Bronchial epithelial cell (primary cell): ENCODE results near the gene ANKRD63. TPM values are rescaled to one million over a fixed set of nuclear protein-coding genes. Genes with fewer than 3 reads are reported as not detected.
A peak's percentile ranks its signal among the peaks of the same experiment; 100 is the strongest.

Experiments used
- DNase-seq: peaks from one replicate; pipeline ENCODE4 v3.0.0-alpha.2; 2010; ENCODE audit warnings: low read depth
- FAIRE-seq: peaks from 2 replicates; lab custom pipeline; 2011; peaks lifted over from hg19 to GRCh38; lab: Jason Lieb, UNC
- H3K27me3 ChIP-seq: 2 replicates; pipeline ENCODE4 v1.5.1; 2011; ENCODE audit warnings: low read length; ENCODE audit not compliant: control insufficient read depth, insufficient read depth
- H3K36me3 ChIP-seq: 2 replicates; pipeline ENCODE4 v1.5.1; 2011; ENCODE audit warnings: low read length; ENCODE audit not compliant: control insufficient read depth, insufficient read depth
- H3K4me3 ChIP-seq: 2 replicates; pipeline ENCODE4 v1.5.1; 2011; ENCODE audit warnings: mild to moderate bottlenecking, low read depth, low read length, control low read depth
- total RNA-seq: library from RNA; depleted of rRNA; stranded (reverse); fragments of >200 nt; gene quantifications from 2 replicates; pipeline ENCODE4 v1.2.1, GENCODE V29; 2014
- TF ChIP-seq, protein P1 (sequence below): IDR thresholded peaks from 2 replicates; pipeline ENCODE4 v1.5.1; 2011; ENCODE audit warnings: mild to moderate bottlenecking, moderate library complexity, low read length, control low read depth, inconsistent platforms; ENCODE audit not compliant: insufficient read depth, severe bottlenecking

ANKRD63 gene
- total RNA-seq, 1 donor from 2014 or later = not detected

DNA sequence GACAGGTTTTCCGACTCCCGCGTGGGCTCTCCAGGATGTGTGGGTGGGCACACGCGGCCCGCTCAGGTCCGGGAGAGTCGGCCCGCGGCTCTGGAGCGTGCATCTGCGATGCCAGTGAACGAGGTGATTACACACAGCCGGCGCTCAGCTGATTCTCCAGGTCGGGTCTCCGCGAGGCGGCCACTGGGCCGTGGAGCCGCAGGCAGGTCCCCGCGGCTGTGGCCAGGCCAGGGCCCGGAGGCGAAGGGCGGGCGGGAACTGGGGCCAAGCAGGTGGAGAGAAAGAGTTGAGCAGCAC lies 30.8 kb downstream of the ANKRD63 start:
- FAIRE-seq = no peak

DNA sequence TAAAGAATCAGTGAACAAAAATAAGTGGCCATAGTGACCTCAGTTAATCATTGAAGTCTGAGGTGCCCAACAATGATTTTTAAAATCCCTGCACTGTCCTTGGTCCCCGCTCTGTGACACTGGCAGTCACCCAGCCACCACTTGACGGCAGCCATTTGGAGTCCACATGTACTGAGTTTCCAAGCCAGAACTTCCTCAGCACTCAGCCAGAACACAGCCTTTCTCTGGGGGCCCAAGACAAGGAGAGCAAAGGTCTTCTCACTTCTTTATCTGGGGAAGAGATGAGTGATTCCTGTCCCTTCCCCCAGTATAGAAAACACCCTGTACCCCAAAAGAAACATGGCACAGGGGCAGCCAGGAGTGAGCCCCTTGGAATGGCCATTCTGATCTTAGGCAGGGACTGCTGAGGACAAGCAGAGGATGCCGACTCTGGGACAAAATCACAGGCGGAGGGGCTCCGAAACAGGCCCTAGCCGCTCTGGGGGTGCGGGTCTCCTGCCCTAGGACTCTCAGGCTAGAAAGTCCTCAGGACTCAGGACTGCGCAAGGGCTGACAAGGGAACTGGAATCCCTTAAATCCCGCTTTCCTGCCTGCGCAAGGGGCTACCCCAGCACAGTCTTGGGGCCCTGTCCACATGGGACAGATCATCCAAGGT lies 31.3 kb downstream of the ANKRD63 start:
- no peak for FAIRE-seq
- no peak for DNase-seq
- H3K27me3 ChIP-seq = no peaks in the 10 kb centered on the region
- TF ChIP-seq, protein P1, sequence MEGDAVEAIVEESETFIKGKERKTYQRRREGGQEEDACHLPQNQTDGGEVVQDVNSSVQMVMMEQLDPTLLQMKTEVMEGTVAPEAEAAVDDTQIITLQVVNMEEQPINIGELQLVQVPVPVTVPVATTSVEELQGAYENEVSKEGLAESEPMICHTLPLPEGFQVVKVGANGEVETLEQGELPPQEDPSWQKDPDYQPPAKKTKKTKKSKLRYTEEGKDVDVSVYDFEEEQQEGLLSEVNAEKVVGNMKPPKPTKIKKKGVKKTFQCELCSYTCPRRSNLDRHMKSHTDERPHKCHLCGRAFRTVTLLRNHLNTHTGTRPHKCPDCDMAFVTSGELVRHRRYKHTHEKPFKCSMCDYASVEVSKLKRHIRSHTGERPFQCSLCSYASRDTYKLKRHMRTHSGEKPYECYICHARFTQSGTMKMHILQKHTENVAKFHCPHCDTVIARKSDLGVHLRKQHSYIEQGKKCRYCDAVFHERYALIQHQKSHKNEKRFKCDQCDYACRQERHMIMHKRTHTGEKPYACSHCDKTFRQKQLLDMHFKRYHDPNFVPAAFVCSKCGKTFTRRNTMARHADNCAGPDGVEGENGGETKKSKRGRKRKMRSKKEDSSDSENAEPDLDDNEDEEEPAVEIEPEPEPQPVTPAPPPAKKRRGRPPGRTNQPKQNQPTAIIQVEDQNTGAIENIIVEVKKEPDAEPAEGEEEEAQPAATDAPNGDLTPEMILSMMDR = no peak
- no peak overlapping the region for H3K4me3 ChIP-seq
- H3K36me3 ChIP-seq = peaks cover 17% of the 10 kb centered on the region

More for the DNA sequence above, 30.8 kb downstream of the ANKRD63 start:
- Histone ChIP-seq H3K4me3 (peak overlapping the region; percentile 43), H3K27me3 (no peaks in the 10 kb centered on the region), H3K36me3 (peaks cover 17% of the 10 kb centered on the region)
- TF ChIP-seq, protein P1 = no peak
- no peak for DNase-seq

DNA sequence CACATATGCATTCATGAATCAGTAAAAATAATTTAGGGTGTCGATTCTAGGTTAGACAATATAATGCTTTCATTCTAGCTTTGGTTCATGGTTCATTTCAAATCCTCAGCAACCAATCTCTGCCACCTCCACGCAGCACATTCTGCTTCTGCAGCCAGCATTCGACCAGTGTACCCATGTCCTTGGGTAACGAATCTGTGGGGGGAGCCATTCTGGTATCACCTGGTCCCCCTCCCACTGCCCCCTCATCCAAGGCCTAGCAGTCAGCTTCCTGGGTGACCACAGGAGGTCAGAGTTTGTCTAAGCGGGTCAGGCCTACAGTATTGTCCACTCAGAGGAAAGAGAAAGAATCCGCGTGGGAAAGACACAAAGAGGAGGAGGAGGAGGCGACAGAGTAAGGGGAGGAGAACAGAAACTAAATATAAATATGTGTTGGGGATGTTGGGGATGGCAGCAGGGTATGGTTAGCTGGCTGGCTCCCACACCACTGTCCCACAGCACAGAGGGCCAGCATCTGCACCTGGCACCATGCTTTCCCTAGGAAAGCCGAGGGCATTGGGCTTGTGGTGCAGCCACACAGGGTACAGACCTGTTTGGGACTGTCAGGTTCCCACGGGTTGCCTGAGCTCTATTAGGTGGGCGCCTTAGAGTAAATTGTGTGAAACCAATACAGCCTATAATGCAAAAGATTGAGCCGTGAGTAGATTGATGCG lies 31.9 kb downstream of the ANKRD63 start:
- Histone ChIP-seq H3K36me3 (peaks cover 14% of the 10 kb centered on the region), H3K4me3 (no peak overlapping the region), H3K27me3 (no peaks in the 10 kb centered on the region)
- TF ChIP-seq, protein P1 = no peak
- no peak for DNase-seq
- no peak for FAIRE-seq

DNA sequence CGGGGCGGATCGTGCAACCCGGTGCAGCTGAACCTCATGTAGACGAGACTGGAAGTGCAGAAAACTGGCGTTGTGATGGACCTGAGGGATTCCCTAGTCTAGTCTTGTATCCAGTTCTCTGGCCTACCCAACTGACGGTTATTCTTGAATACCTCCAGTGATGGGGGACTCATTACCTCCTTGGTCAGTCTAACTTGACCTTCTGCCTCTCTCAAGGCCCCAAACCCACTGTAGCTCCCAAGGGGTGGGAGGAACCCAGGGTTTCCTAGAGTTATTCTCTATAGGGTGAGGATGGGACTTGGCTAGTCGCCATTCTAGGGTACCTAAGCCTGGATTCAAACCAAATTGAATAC lies 32.6 kb downstream of the ANKRD63 start:
- no peaks in the 10 kb centered on the region for H3K27me3 ChIP-seq
- TF ChIP-seq, protein P1 = no peak
- no peak for FAIRE-seq
- no peak for DNase-seq
- H3K36me3 ChIP-seq = peaks cover 16% of the 10 kb centered on the region
- no peak overlapping the region for H3K4me3 ChIP-seq

DNA sequence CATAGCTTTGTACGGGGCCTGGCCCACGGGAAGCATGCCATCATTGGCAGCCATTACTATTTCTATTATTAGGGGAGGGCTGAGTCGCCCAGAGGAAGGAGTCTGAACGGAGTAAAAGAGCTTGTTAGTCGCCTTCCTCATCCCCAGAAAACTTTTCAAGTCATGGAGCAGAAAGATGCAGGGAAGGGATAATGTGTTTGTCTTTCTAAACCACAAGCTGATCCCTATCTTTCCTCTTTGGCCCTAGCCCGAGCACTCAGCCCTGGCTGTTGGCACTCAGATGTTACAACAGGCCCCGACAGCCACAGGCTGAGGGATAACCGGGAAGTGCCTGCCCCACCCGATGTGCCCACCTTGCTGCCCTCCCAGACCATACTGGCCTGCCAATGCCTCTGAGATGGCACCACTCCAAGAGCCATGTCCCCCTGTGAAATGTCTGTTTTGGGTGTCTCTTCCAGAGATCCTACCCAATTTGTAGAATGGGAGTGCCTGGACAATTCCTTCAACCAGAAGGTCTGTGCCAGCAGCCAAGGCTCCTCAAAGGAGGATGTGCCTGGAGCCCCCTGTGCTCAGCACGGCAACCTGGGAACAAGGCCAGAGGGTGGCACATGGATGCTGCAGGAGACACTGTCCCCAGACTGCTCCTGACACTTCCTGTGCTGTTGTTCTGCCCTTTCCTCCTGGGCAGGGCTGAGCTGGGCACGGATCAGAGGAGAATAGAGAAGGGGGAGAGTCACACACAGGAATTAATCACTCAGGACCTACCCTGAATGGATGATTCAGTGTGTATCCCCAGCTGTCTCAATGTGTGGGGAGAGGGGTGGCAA lies 33.2 kb downstream of the ANKRD63 start:
- H3K4me3 ChIP-seq = no peak overlapping the region
- no peaks in the 10 kb centered on the region for H3K27me3 ChIP-seq
- peaks cover 16% of the 10 kb centered on the region for H3K36me3 ChIP-seq
- FAIRE-seq (no peak), DNase-seq (peak; percentile 61)
- TF ChIP-seq, protein P1 = no peak
